ENCODE data around the gene SERINC1. TPM values are rescaled to one million over a fixed set of nuclear protein-coding genes. Genes with fewer than 3 reads are reported as not detected.
A peak's percentile ranks its signal among the peaks of the same experiment; 100 is the strongest.

Gene SERINC1
- total and polyA plus RNA-seq, 8 donors = 24.9 to 98.8 (median 50.1) TPM

GRCh38 chr6:122400462-122401089 lies 71.0 kb downstream of the SERINC1 start:
- Histone ChIP-seq H3K27ac (no peak overlapping the region), H3K36me3 (no peaks in the 10 kb centered on the region), H3K27me3 (no peaks in the 10 kb centered on the region), H3K4me3 (peak overlapping the region; percentile 74 to 98 (median 94)), H3K4me1 (peaks cover 0 to 11% (median 0%) of the 10 kb centered on the region in 3 donors), H3K9me3 (no peaks in the 10 kb centered on the region)
- no peak for TF ChIP-seq CTCF (IDR thresholded peaks at IDR 0.05)
- ATAC-seq (no peak), FAIRE-seq (no peak), DNase-seq (no peak)
- WGBS, 2 donors = 19 to 25% methylated on average over 4 of the region's 4 CpGs
- intact Hi-C loops (cut with DNase I) = no loop called here

GRCh38 chr6:122400121-122400450 lies 71.5 kb downstream of the SERINC1 start:
- ATAC-seq (no peak), FAIRE-seq (no peak), DNase-seq (no peak)
- TF ChIP-seq CTCF (IDR thresholded peaks at IDR 0.05) = no peak
- Histone ChIP-seq H3K4me1 (peaks cover 0 to 8% (median 0%) of the 10 kb centered on the region in 3 donors), H3K27ac (peak overlapping the region in 3 of 4 donors; percentile 63 to 82 (median 74)), H3K27me3 (no peaks in the 10 kb centered on the region), H3K9me3 (no peaks in the 10 kb centered on the region), H3K4me3 (peak overlapping the region; percentile 74 to 98 (median 94)), H3K36me3 (no peaks in the 10 kb centered on the region)
- WGBS, 2 donors = 0% methylated on average over 19 to 20 of the region's 20 CpGs
- intact Hi-C loops (cut with DNase I) = no loop called here

GRCh38 chr6:122399348-122400120 lies 72.1 kb downstream of the SERINC1 start, which contains the start of gene HSF2:
Gene HSF2, plus strand, starts transcription at chr6:122399652. Its CDS starts 86 bp downstream, at chr6:122399738.
- peak within 1 kb of the TSS; percentile 61 to 82 (median 68) for H3K27ac ChIP-seq
- no peaks in the 10 kb centered on the region for H3K9me3 ChIP-seq
- no peaks in the 10 kb centered on the region for H3K36me3 ChIP-seq
- peak in 1 of 4 donors; percentile 13 for TF ChIP-seq CTCF (IDR thresholded peaks at IDR 0.05)
- FAIRE-seq (no peak), ATAC-seq (peak; percentile 98 to 99 (median 99)), DNase-seq (peak; percentile 94 to 97 (median 96))
- H3K4me3 ChIP-seq = peak within 1 kb of the TSS; percentile 74 to 98 (median 94)
- WGBS, 2 donors = 0% methylated on average over 81 to 82 of the region's 82 CpGs
- H3K27me3 ChIP-seq = no peaks in the 10 kb centered on the region
- peaks cover 0 to 8% (median 0%) of the 10 kb centered on the region in 3 donors for H3K4me1 ChIP-seq
- intact Hi-C loops (cut with DNase I) = no loop called here

- Histone ChIP-seq H3K27me3 (no peaks in the 10 kb centered on the region), H3K4me3 (peak overlapping the region in 2 of 4 donors; percentile 74 to 95), H3K36me3 (no peaks in the 10 kb centered on the region), H3K9me3 (no peaks in the 10 kb centered on the region), H3K4me1 (peaks cover 0 to 8% (median 0%) of the 10 kb centered on the region in 3 donors), H3K27ac (peak overlapping the region; percentile 24 to 82 (median 40))
- FAIRE-seq = no peak
- ATAC-seq = no peak
- 0 to 2% methylated on average over 2 of the region's 2 CpGs for WGBS, 2 donors
- no peak for TF ChIP-seq CTCF (IDR thresholded peaks at IDR 0.05)
- DNase-seq = no peak
- intact Hi-C loops (cut with DNase I) = no loop called here
Observed at GRCh38 chr6:122399055-122399347, 72.6 kb downstream of the SERINC1 start.

- DNase-seq = no peak
- no peaks in the 10 kb centered on the region for H3K4me1 ChIP-seq
- no peak for FAIRE-seq
- no peak overlapping the region for H3K4me3 ChIP-seq
- intact Hi-C loops (cut with DNase I) = no loop called here
- no peak for TF ChIP-seq CTCF (IDR thresholded peaks at IDR 0.05)
- no peak for ATAC-seq
- H3K27ac ChIP-seq = no peak overlapping the region
- H3K9me3 ChIP-seq = no peaks in the 10 kb centered on the region
- H3K36me3 ChIP-seq = no peaks in the 10 kb centered on the region
- no peaks in the 10 kb centered on the region for H3K27me3 ChIP-seq
- WGBS, 2 donors = 66 to 74% methylated on average over 5 of the region's 5 CpGs
Observed at GRCh38 chr6:122394016-122394415, 77.6 kb downstream of the SERINC1 start.

Data from pancreas (tissue), 10 donors.